ENCODE data around the gene MRI1.

Gene MRI1

DNA sequence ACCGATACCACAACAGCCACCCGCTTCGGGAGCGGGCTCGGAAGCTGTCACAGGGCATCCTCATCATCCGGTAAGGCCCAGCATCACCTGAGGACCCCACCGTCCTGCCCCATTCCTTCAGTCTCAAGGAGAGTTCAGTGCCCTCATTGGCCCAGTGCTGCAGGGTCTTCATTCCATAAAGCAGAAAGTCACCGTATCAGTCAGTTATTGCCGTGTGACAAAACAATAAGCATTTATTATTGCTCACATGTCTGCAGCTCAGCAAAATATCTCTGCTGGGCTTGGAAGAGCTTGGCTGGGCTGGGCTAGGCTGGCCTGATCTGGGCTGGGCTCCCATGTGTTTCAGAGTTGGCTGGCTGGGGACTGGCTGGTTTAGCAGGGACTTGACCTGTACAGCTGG is 8.1 kb upstream of the MRI1 start:
- TF ChIP-seq, protein P1, sequence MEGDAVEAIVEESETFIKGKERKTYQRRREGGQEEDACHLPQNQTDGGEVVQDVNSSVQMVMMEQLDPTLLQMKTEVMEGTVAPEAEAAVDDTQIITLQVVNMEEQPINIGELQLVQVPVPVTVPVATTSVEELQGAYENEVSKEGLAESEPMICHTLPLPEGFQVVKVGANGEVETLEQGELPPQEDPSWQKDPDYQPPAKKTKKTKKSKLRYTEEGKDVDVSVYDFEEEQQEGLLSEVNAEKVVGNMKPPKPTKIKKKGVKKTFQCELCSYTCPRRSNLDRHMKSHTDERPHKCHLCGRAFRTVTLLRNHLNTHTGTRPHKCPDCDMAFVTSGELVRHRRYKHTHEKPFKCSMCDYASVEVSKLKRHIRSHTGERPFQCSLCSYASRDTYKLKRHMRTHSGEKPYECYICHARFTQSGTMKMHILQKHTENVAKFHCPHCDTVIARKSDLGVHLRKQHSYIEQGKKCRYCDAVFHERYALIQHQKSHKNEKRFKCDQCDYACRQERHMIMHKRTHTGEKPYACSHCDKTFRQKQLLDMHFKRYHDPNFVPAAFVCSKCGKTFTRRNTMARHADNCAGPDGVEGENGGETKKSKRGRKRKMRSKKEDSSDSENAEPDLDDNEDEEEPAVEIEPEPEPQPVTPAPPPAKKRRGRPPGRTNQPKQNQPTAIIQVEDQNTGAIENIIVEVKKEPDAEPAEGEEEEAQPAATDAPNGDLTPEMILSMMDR (IDR thresholded peaks at IDR 0.05; ENCODE audit: borderline replicate concordance, control extremely low read depth, extremely low read depth, insufficient read depth, missing control alignments): no peak
- in situ Hi-C loops (cut with MboI; ENCODE audit: low sequenced_read_pairs, unreplicated experiment): no loop called here
- no peak for DNase-seq (ENCODE audit: low spot score)

DNA sequence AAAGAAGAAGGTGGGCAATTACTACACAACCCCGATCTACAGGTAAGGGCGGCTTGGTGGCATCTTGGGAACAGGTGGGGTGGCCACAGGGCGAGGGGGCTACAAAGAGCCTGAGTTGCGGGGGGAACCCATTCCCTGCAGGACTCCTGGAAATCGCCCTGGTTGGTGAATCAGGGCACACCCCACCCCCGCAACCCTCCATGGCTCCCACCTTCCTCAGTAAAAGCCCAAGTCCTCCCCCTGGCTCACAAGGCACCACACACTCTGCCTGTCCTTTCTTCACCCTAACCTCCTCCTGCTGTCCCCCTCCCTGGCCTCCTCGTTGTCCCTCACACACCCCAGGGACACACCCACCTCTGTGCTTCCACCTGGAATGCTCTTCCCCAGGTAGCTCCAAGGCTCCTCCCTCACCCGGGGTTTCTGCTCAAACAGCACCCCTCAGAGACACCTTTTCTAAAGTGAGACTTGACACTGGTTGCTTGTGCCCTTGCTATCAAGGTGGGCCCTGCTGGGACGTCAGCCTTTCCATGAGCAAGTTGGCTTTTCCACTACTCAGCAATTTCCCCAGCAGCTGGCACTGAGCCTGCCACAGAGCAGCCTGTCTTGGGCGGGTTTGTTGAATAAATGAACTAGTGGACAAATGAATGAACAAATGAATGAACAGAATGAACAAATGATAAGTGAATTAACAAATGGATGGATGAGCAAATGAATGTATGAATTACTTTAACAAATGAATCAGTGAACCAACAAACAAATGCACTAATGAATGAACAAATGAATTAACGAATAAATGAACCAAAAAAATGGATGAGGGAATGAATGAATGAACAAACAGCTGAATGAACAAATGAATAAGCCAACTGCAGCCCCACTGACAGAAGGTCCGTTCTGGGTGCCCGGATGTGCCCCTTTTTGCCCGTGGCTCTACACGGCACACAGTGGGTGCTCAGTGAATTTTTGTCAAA is 6.2 kb upstream of the MRI1 start:
- in situ Hi-C loops (cut with MboI; ENCODE audit: low sequenced_read_pairs, unreplicated experiment): no loop called here
- TF ChIP-seq, protein P1 (IDR thresholded peaks at IDR 0.05; ENCODE audit: borderline replicate concordance, control extremely low read depth, extremely low read depth, insufficient read depth, missing control alignments): no peak
- no peak for DNase-seq (ENCODE audit: low spot score)

DNA sequence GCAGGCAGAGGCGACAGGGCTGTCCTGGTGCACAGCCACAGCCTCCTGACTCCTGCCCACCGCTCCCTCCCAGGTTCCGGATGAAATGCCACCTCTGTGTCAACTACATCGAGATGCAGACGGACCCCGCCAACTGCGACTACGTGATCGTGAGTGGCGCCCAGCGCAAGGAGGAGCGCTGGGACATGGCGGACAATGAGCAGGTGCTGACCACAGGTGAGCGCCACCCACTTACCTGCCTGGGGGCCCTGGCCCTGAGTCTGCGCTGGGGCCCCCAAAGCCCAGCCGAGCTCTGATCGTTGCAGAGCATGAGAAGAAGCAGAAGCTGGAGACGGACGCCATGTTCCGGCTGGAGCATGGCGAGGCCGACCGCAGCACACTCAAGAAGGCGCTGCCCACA is 5.5 kb upstream of the MRI1 start:
- TF ChIP-seq, protein P1 (IDR thresholded peaks at IDR 0.05; ENCODE audit: borderline replicate concordance, control extremely low read depth, extremely low read depth, insufficient read depth, missing control alignments): no peak
- no peak for DNase-seq (ENCODE audit: low spot score)

DNA sequence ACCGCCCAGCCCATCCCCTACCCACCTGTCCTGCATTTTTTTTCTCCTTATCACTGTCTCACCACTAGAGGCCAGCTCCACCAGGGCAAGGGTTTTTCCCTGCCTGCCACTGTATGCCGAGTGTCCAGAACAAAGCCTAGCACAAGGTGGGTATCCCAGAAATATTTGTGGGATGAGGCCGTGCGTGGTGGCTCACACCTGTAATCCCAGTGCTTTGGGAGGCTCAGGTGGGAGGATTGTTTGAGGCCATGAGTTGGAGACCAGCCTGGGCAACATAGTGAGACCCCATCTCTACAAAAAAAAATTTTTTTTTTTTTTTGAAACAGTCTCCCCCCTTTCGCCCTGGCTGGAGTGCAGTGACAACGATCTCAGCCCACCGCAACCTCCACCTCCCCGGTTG is 2.9 kb upstream of the MRI1 start:
- TF ChIP-seq, protein P1 (IDR thresholded peaks at IDR 0.05; ENCODE audit: borderline replicate concordance, control extremely low read depth, extremely low read depth, insufficient read depth, missing control alignments): no peak

More for the DNA sequence above, 5.5 kb upstream of the MRI1 start:
- in situ Hi-C loops (cut with MboI; ENCODE audit: low sequenced_read_pairs, unreplicated experiment): no loop called here

DNA sequence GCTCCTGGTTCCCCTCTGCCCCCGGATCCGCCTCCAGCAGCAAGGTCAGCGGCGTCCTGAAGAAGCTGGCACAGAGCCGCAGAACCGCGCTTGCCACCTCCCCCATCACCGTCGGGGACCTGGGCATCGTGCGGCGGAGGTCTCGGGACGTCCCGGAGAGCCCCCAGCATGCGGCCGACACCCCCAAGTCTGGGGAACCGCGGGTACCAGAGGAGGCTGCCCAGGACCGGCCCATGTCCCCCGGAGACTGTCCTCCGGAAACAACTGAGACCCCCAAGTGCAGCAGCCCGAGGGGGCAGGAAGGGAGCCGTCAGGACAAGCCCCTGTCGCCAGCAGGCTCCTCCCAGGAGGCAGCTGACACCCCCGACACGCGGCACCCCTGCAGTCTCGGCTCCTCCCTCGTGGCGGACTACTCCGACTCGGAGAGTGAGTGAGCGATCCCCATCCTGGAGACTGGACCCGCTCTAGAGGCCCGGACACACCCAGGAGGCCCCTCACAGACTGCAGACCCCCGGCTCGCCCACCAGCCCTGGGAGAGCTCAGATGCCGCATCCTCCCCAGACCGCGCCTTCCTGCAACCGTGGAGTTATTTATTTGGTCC is 1.6 kb upstream of the MRI1 start:
- TF ChIP-seq, protein P1 (IDR thresholded peaks at IDR 0.05; ENCODE audit: borderline replicate concordance, control extremely low read depth, extremely low read depth, insufficient read depth, missing control alignments): no peak
- no peak for DNase-seq (ENCODE audit: low spot score)
- in situ Hi-C loops (cut with MboI; ENCODE audit: low sequenced_read_pairs, unreplicated experiment): no loop called here

More for the DNA sequence above, 2.9 kb upstream of the MRI1 start:
- no peak for DNase-seq (ENCODE audit: low spot score)
- in situ Hi-C loops (cut with MboI; ENCODE audit: low sequenced_read_pairs, unreplicated experiment): no loop called here

DNA sequence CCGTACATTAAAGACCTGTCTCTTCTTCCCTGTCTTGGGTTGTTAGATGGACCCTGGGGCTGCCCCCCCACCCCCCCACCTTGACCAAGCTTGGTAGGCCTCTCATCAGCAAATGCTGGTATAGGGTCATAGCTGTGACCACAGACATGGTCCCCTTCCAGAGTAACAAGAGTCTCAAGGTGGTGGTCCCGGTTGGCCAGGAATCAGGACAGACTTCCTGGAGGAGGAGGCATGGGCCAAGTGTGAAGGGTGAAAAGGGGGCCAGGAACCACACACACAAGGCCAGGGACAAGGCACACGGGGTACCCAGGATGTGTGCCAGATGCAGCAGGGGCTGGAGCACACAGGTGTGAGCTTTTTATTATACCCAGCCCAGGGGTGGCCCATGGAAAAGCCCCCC is 1.1 kb upstream of the MRI1 start:
- no peak for DNase-seq (ENCODE audit: low spot score)
- TF ChIP-seq, protein P1 (IDR thresholded peaks at IDR 0.05; ENCODE audit: borderline replicate concordance, control extremely low read depth, extremely low read depth, insufficient read depth, missing control alignments): no peak
- in situ Hi-C loops (cut with MboI; ENCODE audit: low sequenced_read_pairs, unreplicated experiment): no loop called here
